KMS-11 (cell line): ENCODE results near the gene KRT27.

Source experiments
- H2AFZ ChIP-seq: fragments of 200-600 bp; sonication (generic); 2 replicates; pipeline ENCODE4 v1.6.1; 2016; ENCODE audit warnings: antibody characterized with exemption, mixed run types, low read depth
- H3K27ac ChIP-seq: fragments of 200-600 bp; sonication (generic); 2 replicates; pipeline ENCODE4 v1.6.1; 2016; ENCODE audit warnings: mild to moderate bottlenecking, mixed run types
- H3K27me3 ChIP-seq: fragments of 200-600 bp; sonication (generic); 2 replicates; pipeline ENCODE4 v1.6.1; 2017; ENCODE audit warnings: mild to moderate bottlenecking, low read depth, mixed run types, moderate library complexity; ENCODE audit not compliant: insufficient read depth
- H3K36me3 ChIP-seq: fragments of 200-600 bp; sonication (generic); 2 replicates; pipeline ENCODE4 v1.6.1; 2017; ENCODE audit warnings: mild to moderate bottlenecking, mixed run types; ENCODE audit not compliant: insufficient read depth
- H3K4me1 ChIP-seq: fragments of 200-600 bp; sonication (generic); 2 replicates; pipeline ENCODE4 v1.6.1; 2016; ENCODE audit warnings: mild to moderate bottlenecking, low read depth, mixed run types; ENCODE audit not compliant: poor library complexity, severe bottlenecking
- H3K4me2 ChIP-seq: fragments of 200-600 bp; sonication (generic); 2 replicates; pipeline ENCODE4 v1.7.0; 2016; ENCODE audit warnings: mild to moderate bottlenecking, mixed run types
- H3K4me3 ChIP-seq: fragments of 200-600 bp; sonication (generic); IDR thresholded peaks from 2 replicates; pipeline ENCODE4 v1.6.1; 2017; ENCODE audit warnings: low read depth, low read length, mixed read lengths; ENCODE audit not compliant: insufficient read depth
- H3K79me2 ChIP-seq: fragments of 200-600 bp; sonication (generic); 2 replicates; pipeline ENCODE4 v1.6.1; 2016; ENCODE audit warnings: low read depth, mixed run types; ENCODE audit not compliant: insufficient read depth
- H3K9ac ChIP-seq: fragments of 200-600 bp; sonication (generic); 2 replicates; pipeline ENCODE4 v1.6.1; 2016; ENCODE audit warnings: mild to moderate bottlenecking, mixed run types
- H4K20me1 ChIP-seq: fragments of 200-600 bp; sonication (generic); 2 replicates; pipeline ENCODE4 v1.6.1; 2016; ENCODE audit warnings: mild to moderate bottlenecking, mixed run types; ENCODE audit not compliant: insufficient read depth
- CTCF ChIP-seq: fragments of 200-600 bp; sonication (generic); conservative IDR thresholded peaks from 2 replicates; pipeline ENCODE4 v1.6.1; 2017; ENCODE audit warnings: low read depth, mild to moderate bottlenecking, antibody characterized with exemption, low read length, moderate library complexity, mixed read lengths

The KRT27 gene

GRCh38 chr17:40825599-40825998 lies 43.2 kb upstream of the KRT27 start:
- Histone ChIP-seq H3K36me3 (no peaks in the 10 kb centered on the region), H3K4me2 (no peak overlapping the region), H2AFZ (no peak overlapping the region), H3K4me1 (peaks cover 6% of the 10 kb centered on the region), H3K9ac (no peak overlapping the region), H3K27me3 (no peaks in the 10 kb centered on the region), H3K27ac (no peak overlapping the region), H3K4me3 (no peak overlapping the region), H4K20me1 (no peaks in the 10 kb centered on the region), H3K79me2 (no peaks in the 10 kb centered on the region)
- no peak for TF ChIP-seq CTCF

GRCh38 chr17:40824015-40824832 lies 41.9 kb upstream of the KRT27 start:
- Histone ChIP-seq H3K27me3 (no peaks in the 10 kb centered on the region), H3K79me2 (no peaks in the 10 kb centered on the region), H3K27ac (no peak overlapping the region), H3K4me3 (no peak overlapping the region), H3K4me2 (no peak overlapping the region), H3K9ac (no peak overlapping the region), H2AFZ (no peak overlapping the region), H4K20me1 (no peaks in the 10 kb centered on the region), H3K36me3 (no peaks in the 10 kb centered on the region), H3K4me1 (peaks cover 11% of the 10 kb centered on the region)
- no peak for TF ChIP-seq CTCF

- Histone ChIP-seq H3K27me3 (no peaks in the 10 kb centered on the region), H3K4me1 (peaks cover 18% of the 10 kb centered on the region), H3K27ac (no peak within 1 kb of the TSS)
Measured at GRCh38 chr17:40822132-40822812, 39.9 kb upstream of the KRT27 start, which contains the start of gene KRT10. Gene KRT10 (minus strand): TSS chr17:40822614. CDS start chr17:40822585, 29 bp downstream.

GRCh38 chr17:40821536-40821935 lies 39.2 kb upstream of the KRT27 start:
- H3K4me3 ChIP-seq, result no peak overlapping the region
- no peak overlapping the region for H3K4me2 ChIP-seq
- peaks cover 18% of the 10 kb centered on the region for H3K4me1 ChIP-seq
- no peak overlapping the region for H2AFZ ChIP-seq
- H3K9ac ChIP-seq, result no peak overlapping the region
- no peak for TF ChIP-seq CTCF
- no peak overlapping the region for H3K27ac ChIP-seq
- no peaks in the 10 kb centered on the region for H3K27me3 ChIP-seq
- no peaks in the 10 kb centered on the region for H4K20me1 ChIP-seq
- H3K36me3 ChIP-seq, result no peaks in the 10 kb centered on the region
- no peaks in the 10 kb centered on the region for H3K79me2 ChIP-seq

More at GRCh38 chr17:40822132-40822812, 39.9 kb upstream of the KRT27 start, which contains the start of gene KRT10:
- Histone ChIP-seq H4K20me1 (no peaks in the 10 kb centered on the region), H3K36me3 (no peaks in the 10 kb centered on the region), H3K9ac (no peak within 1 kb of the TSS), H2AFZ (no peak within 1 kb of the TSS), H3K4me2 (no peak within 1 kb of the TSS), H3K79me2 (no peaks in the 10 kb centered on the region), H3K4me3 (no peak within 1 kb of the TSS)
- no peak for TF ChIP-seq CTCF
